Mesenchymal stem cell (in vitro differentiated cells and primary cell): ENCODE data around the gene IRS1.

Experiments
- DNase-seq: peaks from one replicate; pipeline ENCODE4 v3.0.0-alpha.2; 2013
- H2AFZ ChIP-seq: one replicate; pipeline ENCODE4 v1.6.1; 2013; ENCODE audit warnings: low read depth, mild to moderate bottlenecking, control low read depth, inconsistent platforms, low read length, moderate library complexity
- H2AK5ac ChIP-seq: 2 replicates; pipeline ENCODE4 v1.6.1; 2013; ENCODE audit warnings: low read length, moderate library complexity, mild to moderate bottlenecking, inconsistent platforms; ENCODE audit not compliant: severe bottlenecking
- H2BK120ac ChIP-seq: one replicate; pipeline ENCODE4 v1.6.1; 2013; ENCODE audit warnings: low read depth, mild to moderate bottlenecking, inconsistent platforms, low read length, moderate library complexity
- H2BK12ac ChIP-seq, 2 experiments: one replicate each; pipeline ENCODE4 v1.6.1; 2013; ENCODE audit warnings: inconsistent platforms in 2 of 2, low read length in 2 of 2, mild to moderate bottlenecking in 2 of 2, moderate library complexity in 2 of 2, control low read depth in 1 of 2
- H2BK15ac ChIP-seq: one replicate; pipeline ENCODE4 v1.6.1; 2013; ENCODE audit warnings: mild to moderate bottlenecking, low read depth, inconsistent platforms; ENCODE audit not compliant: poor library complexity, severe bottlenecking
- H2BK5ac ChIP-seq: 2 replicates; pipeline ENCODE4 v1.6.1; 2013; ENCODE audit warnings: low read depth, mild to moderate bottlenecking, low read length, control low read depth, inconsistent platforms; ENCODE audit not compliant: poor library complexity, severe bottlenecking
- H3K14ac ChIP-seq, 2 experiments: one replicate each; pipeline ENCODE4 v1.6.1; 2013; ENCODE audit warnings: inconsistent platforms in 2 of 2, low read length in 2 of 2, control low read depth in 1 of 2, mild to moderate bottlenecking in 1 of 2, moderate library complexity in 1 of 2
- H3K18ac ChIP-seq, 2 experiments: one replicate each; pipeline ENCODE4 v1.6.1; 2013; ENCODE audit warnings: inconsistent platforms in 2 of 2, low read length in 2 of 2, control low read depth in 1 of 2, low read depth in 1 of 2, mild to moderate bottlenecking in 1 of 2
- H3K23ac ChIP-seq, 2 experiments: one replicate each; pipeline ENCODE4 v1.6.1; 2013; ENCODE audit warnings: inconsistent platforms in 2 of 2, low read length in 2 of 2, mild to moderate bottlenecking in 2 of 2, moderate library complexity in 2 of 2, control low read depth in 1 of 2
- H3K27ac ChIP-seq: 2 replicates; pipeline ENCODE4 v1.5.1; 2013; ENCODE audit warnings: mild to moderate bottlenecking, moderate library complexity, low read length, control low read depth, inconsistent platforms; ENCODE audit not compliant: poor library complexity, severe bottlenecking
- H3K27me3 ChIP-seq, 2 experiments: 2 replicates each; pipeline versions ENCODE4 v1.6.1 to v1.7.0; 2013; ENCODE audit warnings: low read length in 2 of 2, mild to moderate bottlenecking in 2 of 2, moderate library complexity in 2 of 2, control low read depth in 1 of 2, inconsistent platforms in 1 of 2; ENCODE audit not compliant: control insufficient read depth in 1 of 2, insufficient read depth in 1 of 2
- H3K36me3 ChIP-seq, 2 experiments: 2 replicates each; pipeline versions ENCODE4 v1.6.1 to v1.7.0; 2013; ENCODE audit warnings: low read length in 2 of 2, control low read depth in 1 of 2, inconsistent platforms in 1 of 2, low read depth in 1 of 2, mild to moderate bottlenecking in 1 of 2; ENCODE audit not compliant: insufficient read depth in 2 of 2, control insufficient read depth in 1 of 2
- H3K4ac ChIP-seq, 2 experiments: one replicate each; pipeline ENCODE4 v1.6.1; 2013; ENCODE audit warnings: inconsistent platforms in 2 of 2, low read length in 2 of 2, mild to moderate bottlenecking in 2 of 2, moderate library complexity in 2 of 2, control low read depth in 1 of 2, low read depth in 1 of 2
- H3K4me1 ChIP-seq: 2 replicates; pipeline ENCODE4 v1.6.1; 2013; ENCODE audit warnings: low read depth, low read length, control low read depth; ENCODE audit not compliant: control insufficient read depth, insufficient read depth
- H3K4me2 ChIP-seq: 2 replicates; pipeline ENCODE4 v1.6.1; 2013; ENCODE audit warnings: low read length, mild to moderate bottlenecking, inconsistent platforms; ENCODE audit not compliant: poor library complexity, severe bottlenecking
- H3K4me3 ChIP-seq, 2 experiments: 2 replicates each; pipeline versions ENCODE4 v1.5.1 to v1.7.0; 2013; ENCODE audit warnings: low read length in 2 of 2, mild to moderate bottlenecking in 2 of 2, control low read depth in 1 of 2, low read depth in 1 of 2; ENCODE audit not compliant: insufficient read depth in 1 of 2
- H3K79me1 ChIP-seq: replicated peaks from 2 replicates; pipeline ENCODE4 v1.6.1; 2013; ENCODE audit warnings: mild to moderate bottlenecking, control low read depth, low read length, inconsistent platforms; ENCODE audit not compliant: poor library complexity, severe bottlenecking
- H3K9ac ChIP-seq: 2 replicates; pipeline ENCODE4 v1.7.0; 2013; ENCODE audit warnings: mild to moderate bottlenecking, low read length, moderate library complexity
- H3K9me3 ChIP-seq: 2 replicates; pipeline ENCODE4 v1.7.0; 2013; ENCODE audit warnings: mild to moderate bottlenecking, low read length; ENCODE audit not compliant: control insufficient read depth
- H4K8ac ChIP-seq: one replicate; pipeline ENCODE4 v1.6.1; 2013; ENCODE audit warnings: inconsistent platforms, mild to moderate bottlenecking, low read length, moderate library complexity
- H4K91ac ChIP-seq: one replicate; pipeline ENCODE4 v1.6.1; 2013; ENCODE audit warnings: mild to moderate bottlenecking, low read length, inconsistent platforms
- WGBS: methylation state at CpG from one replicate; pipeline ENCODE4 v1.1.7; 2013; ENCODE audit warnings: mixed read lengths; 5-methylcytosine and 5-hydroxymethylcytosine counted together

Gene IRS1

GRCh38 chr2:226798422-226799210 lies 1.0 kb downstream of the IRS1 start:
- Histone ChIP-seq H3K4me3 (peak overlapping the region; percentile 86), H3K79me1 (no peaks in the 10 kb centered on the region), H4K8ac (peak overlapping the region; percentile 93), H3K9me3 (no peaks in the 10 kb centered on the region), H2BK15ac (peak overlapping the region; percentile 99), H3K27me3 (no peaks in the 10 kb centered on the region), H4K91ac (peak overlapping the region; percentile 98), H3K36me3 (peaks cover 29 to 32% of the 10 kb centered on the region in 2 experiments), H3K4ac (peak overlapping the region; percentile 94 to 98), H2AFZ (no peak overlapping the region), H2BK12ac (peak overlapping the region; percentile 67 to 70), H2AK5ac (no peak overlapping the region), H3K14ac (peak overlapping the region; percentile 69 to 95), H2BK5ac (peak overlapping the region; percentile 93), H3K4me2 (peak overlapping the region; percentile 68), H3K18ac (peak overlapping the region; percentile 99), H3K4me1 (peaks cover 37% of the 10 kb centered on the region), H3K9ac (peak overlapping the region; percentile 95), H3K23ac (peak overlapping the region; percentile 37 to 91), H3K27ac (peak overlapping the region; percentile 84), H2BK120ac (peak overlapping the region; percentile 97)
- peak; percentile 69 for DNase-seq
- WGBS = 1% methylated on average over 77 of the region's 80 CpGs

GRCh38 chr2:226797989-226798421 lies 1.6 kb downstream of the IRS1 start:
- H3K4me2 ChIP-seq = peak overlapping the region; percentile 68
- peak overlapping the region; percentile 86 for H2BK15ac ChIP-seq
- peak overlapping the region; percentile 37 to 61 for H3K23ac ChIP-seq
- H2AK5ac ChIP-seq = peak overlapping the region; percentile 13
- H3K79me1 ChIP-seq = no peaks in the 10 kb centered on the region
- peak overlapping the region; percentile 93 for H4K8ac ChIP-seq
- H2BK5ac ChIP-seq = peak overlapping the region; percentile 40
- H3K27me3 ChIP-seq = no peaks in the 10 kb centered on the region
- H3K36me3 ChIP-seq = peaks cover 30 to 32% of the 10 kb centered on the region in 2 experiments
- H2AFZ ChIP-seq = no peak overlapping the region
- peak overlapping the region; percentile 86 for H3K4me3 ChIP-seq
- no peaks in the 10 kb centered on the region for H3K9me3 ChIP-seq
- DNase-seq = peak; percentile 64
- peaks cover 37% of the 10 kb centered on the region for H3K4me1 ChIP-seq
- peak overlapping the region; percentile 98 for H4K91ac ChIP-seq
- peak overlapping the region in 1 of 2 experiments; percentile 95 for H3K14ac ChIP-seq
- H3K18ac ChIP-seq = peak overlapping the region; percentile 99
- WGBS = 57% methylated on average over 23 of the region's 23 CpGs
- peak overlapping the region; percentile 80 to 98 for H3K4ac ChIP-seq
- H3K9ac ChIP-seq = peak overlapping the region; percentile 95
- H2BK12ac ChIP-seq = peak overlapping the region; percentile 52 to 70
- H2BK120ac ChIP-seq = peak overlapping the region; percentile 97
- H3K27ac ChIP-seq = peak overlapping the region; percentile 84

- H4K8ac ChIP-seq = peak overlapping the region; percentile 93
- H3K27me3 ChIP-seq = no peaks in the 10 kb centered on the region
- H3K14ac ChIP-seq = peak overlapping the region in 1 of 2 experiments; percentile 59
- peak overlapping the region; percentile 9 to 98 for H3K4ac ChIP-seq
- peak overlapping the region; percentile 9 to 70 for H2BK12ac ChIP-seq
- peak overlapping the region; percentile 97 for H2BK120ac ChIP-seq
- H2AK5ac ChIP-seq = no peak overlapping the region
- H3K27ac ChIP-seq = no peak overlapping the region
- peaks cover 30 to 32% of the 10 kb centered on the region in 2 experiments for H3K36me3 ChIP-seq
- H3K79me1 ChIP-seq = no peaks in the 10 kb centered on the region
- H3K4me1 ChIP-seq = peaks cover 37% of the 10 kb centered on the region
- H3K4me2 ChIP-seq = peak overlapping the region; percentile 68
- H4K91ac ChIP-seq = peak overlapping the region; percentile 98
- no peak overlapping the region for H2BK15ac ChIP-seq
- peak overlapping the region; percentile 86 for H3K4me3 ChIP-seq
- H2BK5ac ChIP-seq = no peak overlapping the region
- peak overlapping the region; percentile 95 for H3K9ac ChIP-seq
- WGBS = 97% methylated on average over 50 of the region's 50 CpGs
- peak overlapping the region; percentile 99 for H3K18ac ChIP-seq
- no peak overlapping the region for H2AFZ ChIP-seq
- no peaks in the 10 kb centered on the region for H3K9me3 ChIP-seq
- DNase-seq = no peak
- peak overlapping the region in 1 of 2 experiments; percentile 51 for H3K23ac ChIP-seq
Observed at GRCh38 chr2:226797289-226797988, 2.2 kb downstream of the IRS1 start.

- Histone ChIP-seq H3K4me2 (no peak overlapping the region), H3K36me3 (peaks cover 30 to 32% of the 10 kb centered on the region in 2 experiments), H2BK12ac (peak overlapping the region in 1 of 2 experiments; percentile 49), H3K14ac (peak overlapping the region in 1 of 2 experiments; percentile 59), H3K23ac (no peak overlapping the region), H3K9me3 (no peaks in the 10 kb centered on the region), H2BK5ac (no peak overlapping the region), H3K4ac (peak overlapping the region in 1 of 2 experiments; percentile 30), H2BK15ac (no peak overlapping the region), H3K4me1 (peaks cover 37% of the 10 kb centered on the region), H4K91ac (peak overlapping the region; percentile 0), H2AFZ (no peak overlapping the region), H3K9ac (peak overlapping the region; percentile 95), H3K27ac (no peak overlapping the region), H3K79me1 (no peaks in the 10 kb centered on the region), H3K4me3 (peak overlapping the region; percentile 15 to 86), H3K18ac (peak overlapping the region; percentile 10 to 99), H2BK120ac (no peak overlapping the region), H3K27me3 (no peaks in the 10 kb centered on the region), H2AK5ac (peak overlapping the region; percentile 1), H4K8ac (no peak overlapping the region)
- 93% methylated on average over 17 of the region's 17 CpGs for WGBS
- DNase-seq = no peak
Observed at GRCh38 chr2:226796840-226797288, 2.8 kb downstream of the IRS1 start.
